HEK293 (cell line): Measurements from ENCODE around the gene HPS4.

Source experiments
- CTCF ChIA-PET: fragments of 350-600 bp; formaldehyde crosslinking; extraction: SDS; loops from one replicate; lab custom pipeline; 2021; ENCODE audit warnings: antibody characterized with exemption; lab: Yijun Ruan, JAX
- POLR2A ChIA-PET: fragments of 300-600 bp; formaldehyde crosslinking; extraction: SDS; loops from one replicate; lab custom pipeline; 2020; ENCODE audit warnings: antibody characterized with exemption, inconsistent platforms; lab: Yijun Ruan, JAX
- H3K27ac ChIP-seq: fragments of 200-500 bp; sonication (Bioruptor generic); 2 replicates; pipeline ENCODE4 v1.5.1; 2014; ENCODE audit warnings: low read depth, low read length, control low read depth, inconsistent platforms; ENCODE audit errors: extremely low read depth
- H3K36me3 ChIP-seq, 2 experiments: fragments of 200-500 bp in 1 of 2; sonication (Bioruptor generic) in 1 of 2; 1 replicate in 1 of 2; 2 replicates in 1 of 2; pipeline ENCODE4 v1.5.1; 2014 to 2017; ENCODE audit warnings: inconsistent platforms in 2 of 2, low read length in 2 of 2; ENCODE audit not compliant: control insufficient read depth in 2 of 2, insufficient read depth in 1 of 2
- H3K4me1 ChIP-seq: fragments of 200-500 bp; sonication (Bioruptor generic); 2 replicates; pipeline ENCODE4 v1.5.1; 2014; ENCODE audit warnings: mild to moderate bottlenecking, low read length, inconsistent platforms; ENCODE audit not compliant: control insufficient read depth, insufficient read depth
- H3K4me3 ChIP-seq: 2 replicates; pipeline ENCODE4 v1.5.1; 2011; ENCODE audit warnings: low read depth, mild to moderate bottlenecking, control low read depth, low read length, moderate library complexity
- H3K9me3 ChIP-seq: fragments of 200-500 bp; sonication (Bioruptor generic); 2 replicates; pipeline ENCODE4 v1.5.1; 2014; ENCODE audit warnings: low read depth, low read length, inconsistent platforms; ENCODE audit not compliant: control insufficient read depth, insufficient read depth
- KLF1 ChIP-seq: fragments of 450-650 bp; formaldehyde crosslinking; IDR thresholded peaks from 2 replicates; pipeline ENCODE4 v1.5.1; 2016; ENCODE audit warnings: missing biosample characterization, missing genetic modification characterization
- KLF9 ChIP-seq: fragments of 450-650 bp; formaldehyde crosslinking; IDR thresholded peaks from 2 replicates; pipeline ENCODE4 v1.5.1; 2016; ENCODE audit warnings: missing biosample characterization, missing genetic modification characterization, low read depth
- REST ChIP-seq: fragments of 450-650 bp; formaldehyde crosslinking; IDR thresholded peaks from 2 replicates; pipeline ENCODE4 v1.5.1; 2016; ENCODE audit warnings: missing biosample characterization, missing genetic modification characterization
- SCRT1 ChIP-seq: fragments of 450-650 bp; formaldehyde crosslinking; IDR thresholded peaks from 2 replicates; pipeline ENCODE4 v1.5.1; 2016; ENCODE audit warnings: missing biosample characterization, missing genetic modification characterization, borderline replicate concordance
- SCRT2 ChIP-seq: fragments of 450-650 bp; formaldehyde crosslinking; IDR thresholded peaks from 2 replicates; pipeline ENCODE4 v1.5.1; 2016; ENCODE audit warnings: missing biosample characterization, missing genetic modification characterization
- TRIM28 ChIP-seq: IDR thresholded peaks from 2 replicates; pipeline ENCODE4 v1.6.1; 2011; ENCODE audit warnings: low read length, control low read depth, borderline replicate concordance
- TSHZ1 ChIP-seq: fragments of 450-650 bp; formaldehyde crosslinking; IDR thresholded peaks from 2 replicates; pipeline ENCODE4 v1.5.1; 2016; ENCODE audit warnings: missing biosample characterization, missing genetic modification characterization, borderline replicate concordance
- ZNF132 ChIP-seq: fragments of 450-650 bp; formaldehyde crosslinking; IDR thresholded peaks from 2 replicates; pipeline ENCODE4 v1.5.1; 2017; ENCODE audit warnings: missing biosample characterization, missing genetic modification characterization, borderline replicate concordance
- ZNF157 ChIP-seq: fragments of 450-650 bp; formaldehyde crosslinking; IDR thresholded peaks from 2 replicates; pipeline ENCODE4 v1.5.1; 2016; ENCODE audit warnings: missing biosample characterization, missing genetic modification characterization
- ZNF600 ChIP-seq: fragments of 450-650 bp; formaldehyde crosslinking; IDR thresholded peaks from 2 replicates; pipeline ENCODE4 v1.5.1; 2016; ENCODE audit warnings: missing biosample characterization, missing genetic modification characterization
- ZNF621 ChIP-seq: fragments of 450-650 bp; formaldehyde crosslinking; IDR thresholded peaks from 2 replicates; pipeline ENCODE4 v1.5.1; 2017; ENCODE audit warnings: missing biosample characterization, missing genetic modification characterization
- ZNF704 ChIP-seq: fragments of 450-650 bp; formaldehyde crosslinking; IDR thresholded peaks from 2 replicates; pipeline ENCODE4 v1.5.1; 2016; ENCODE audit warnings: missing biosample characterization, missing genetic modification characterization
- ZNF785 ChIP-seq: fragments of 450-650 bp; formaldehyde crosslinking; IDR thresholded peaks from 2 replicates; pipeline ENCODE4 v1.5.1; 2016; ENCODE audit warnings: missing biosample characterization, missing genetic modification characterization
- ZNF791 ChIP-seq: fragments of 450-650 bp; formaldehyde crosslinking; IDR thresholded peaks from 2 replicates; pipeline ENCODE4 v1.5.1; 2016; ENCODE audit warnings: missing biosample characterization, missing genetic modification characterization
- ZSCAN18 ChIP-seq: fragments of 450-650 bp; formaldehyde crosslinking; IDR thresholded peaks from 2 replicates; pipeline ENCODE4 v1.5.1; 2016; ENCODE audit warnings: missing biosample characterization, missing genetic modification characterization

The HPS4 gene

GRCh38 chr22:26460202-26460601 lies 23.4 kb downstream of the HPS4 start:
- no peaks in the 10 kb centered on the region; the same call in 1 of the 2 replicates for H3K4me1 ChIP-seq
- H3K9me3 ChIP-seq: no peaks in the 10 kb centered on the region
- POLR2A ChIA-PET: no interaction called here
- H3K36me3 ChIP-seq: peaks cover 19 to 86% of the 10 kb centered on the region in 2 experiments
- TF ChIP-seq KLF9 (tag by site-specific recombination) (no peak), ZSCAN18 (tag by site-specific recombination) (no peak), TSHZ1 (no peak), ZNF785 (no peak), ZNF157 (tag by site-specific recombination) (no peak), KLF1 (tag by site-specific recombination) (no peak), ZNF704 (tag by site-specific recombination) (no peak), ZNF621 (tag by site-specific recombination) (no peak), ZNF132 (no peak)
- TF ChIP-seq, all 188 proteins: peak for 0
- Histone ChIP-seq H3K27ac (no peak overlapping the region), H3K4me3 (no peak overlapping the region)
- CTCF ChIA-PET: interaction anchor here (0.7 to 10.4 kb wide), 26 partner anchors 8 to 453 kb away, joined by 3 to 267 read pairs (median 14); partner anchors contain the start of genes HPS4 and SRRD

- POLR2A ChIA-PET: interaction anchor here (0.7 kb wide), 1 partner anchor 20 kb away, joined by 3 read pairs; no protein-coding TSS in a partner anchor
These were observed 25.8 kb downstream of the HPS4 start for GRCh38 chr22:26457661-26458272.

More at GRCh38 chr22:26457661-26458272, 25.8 kb downstream of the HPS4 start:
- Histone ChIP-seq H3K9me3 (no peaks in the 10 kb centered on the region), H3K4me1 (no peaks in the 10 kb centered on the region; the same call in 1 of the 2 replicates), H3K4me3 (no peak overlapping the region), H3K27ac (no peak overlapping the region), H3K36me3 (peaks cover 16 to 78% of the 10 kb centered on the region in 2 experiments; a peak in 2 of 3 replicates)
- TF ChIP-seq SCRT1 (tag by site-specific recombination) (peak; percentile 68), TRIM28 (no peak), REST (tag by site-specific recombination) (no peak), ZNF600 (no peak), ZNF791 (tag by site-specific recombination) (no peak), SCRT2 (tag by site-specific recombination) (peak; percentile 77)
- CTCF ChIA-PET: interaction anchor here (1.2 to 10.4 kb wide), 3 partner anchors 59 to 93 kb away, joined by 4 to 267 read pairs (median 195); no protein-coding TSS in a partner anchor
